HEK293 (cell line): ENCODE data around the gene KCNJ14.

Source experiments
- CTCF ChIP-seq: fragments of 450-650 bp; formaldehyde crosslinking; IDR thresholded peaks from 2 replicates; pipeline ENCODE4 v1.5.1; 2016; ENCODE audit warnings: missing biosample characterization, missing genetic modification characterization
- FEZF1 ChIP-seq: fragments of 450-650 bp; formaldehyde crosslinking; IDR thresholded peaks from 2 replicates; pipeline ENCODE4 v1.5.1; 2016; ENCODE audit warnings: missing biosample characterization, missing genetic modification characterization
- HIC1 ChIP-seq: fragments of 450-650 bp; formaldehyde crosslinking; IDR thresholded peaks from 2 replicates; pipeline ENCODE4 v1.5.1; 2016; ENCODE audit warnings: missing biosample characterization, missing genetic modification characterization
- MZF1 ChIP-seq: fragments of 450-650 bp; formaldehyde crosslinking; IDR thresholded peaks from 2 replicates; pipeline ENCODE4 v1.5.1; 2017; ENCODE audit warnings: missing biosample characterization, missing genetic modification characterization, borderline replicate concordance
- OVOL3 ChIP-seq: fragments of 450-650 bp; formaldehyde crosslinking; IDR thresholded peaks from 2 replicates; pipeline ENCODE4 v1.5.1; 2016; ENCODE audit warnings: missing biosample characterization, missing genetic modification characterization
- PRDM10 ChIP-seq: fragments of 450-650 bp; formaldehyde crosslinking; IDR thresholded peaks from 2 replicates; pipeline ENCODE4 v1.5.1; 2016; ENCODE audit warnings: missing biosample characterization, missing genetic modification characterization
- TRIM28 ChIP-seq: IDR thresholded peaks from 2 replicates; pipeline ENCODE4 v1.6.1; 2011; ENCODE audit warnings: low read length, control low read depth, borderline replicate concordance
- ZBTB10 ChIP-seq: fragments of 450-650 bp; formaldehyde crosslinking; IDR thresholded peaks from 2 replicates; pipeline ENCODE4 v1.5.1; 2016; ENCODE audit warnings: missing biosample characterization, missing genetic modification characterization
- ZNF132 ChIP-seq: fragments of 450-650 bp; formaldehyde crosslinking; IDR thresholded peaks from 2 replicates; pipeline ENCODE4 v1.5.1; 2017; ENCODE audit warnings: missing biosample characterization, missing genetic modification characterization, borderline replicate concordance
- ZNF155 ChIP-seq: fragments of 450-650 bp; formaldehyde crosslinking; IDR thresholded peaks from 2 replicates; pipeline ENCODE4 v1.5.1; 2016; ENCODE audit warnings: missing biosample characterization, missing genetic modification characterization
- ZNF157 ChIP-seq: fragments of 450-650 bp; formaldehyde crosslinking; IDR thresholded peaks from 2 replicates; pipeline ENCODE4 v1.5.1; 2016; ENCODE audit warnings: missing biosample characterization, missing genetic modification characterization
- ZNF18 ChIP-seq: fragments of 450-650 bp; formaldehyde crosslinking; IDR thresholded peaks from 2 replicates; pipeline ENCODE4 v1.5.1; 2016; ENCODE audit warnings: missing biosample characterization, missing genetic modification characterization
- ZNF202 ChIP-seq: fragments of 450-650 bp; formaldehyde crosslinking; IDR thresholded peaks from 2 replicates; pipeline ENCODE4 v1.5.1; 2016; ENCODE audit warnings: missing biosample characterization, missing genetic modification characterization, borderline replicate concordance
- ZNF239 ChIP-seq: fragments of 450-650 bp; formaldehyde crosslinking; IDR thresholded peaks from 2 replicates; pipeline ENCODE4 v1.5.1; 2016; ENCODE audit warnings: missing biosample characterization, missing genetic modification characterization
- ZNF280C ChIP-seq: fragments of 450-650 bp; formaldehyde crosslinking; IDR thresholded peaks from 2 replicates; pipeline ENCODE4 v1.5.1; 2016; ENCODE audit warnings: missing biosample characterization, missing genetic modification characterization
- ZNF423 ChIP-seq: fragments of 450-650 bp; formaldehyde crosslinking; IDR thresholded peaks from 2 replicates; pipeline ENCODE4 v1.5.1; 2016; ENCODE audit warnings: missing biosample characterization, missing genetic modification characterization
- ZNF544 ChIP-seq: fragments of 450-650 bp; formaldehyde crosslinking; IDR thresholded peaks from 2 replicates; pipeline ENCODE4 v1.5.0; 2017; ENCODE audit warnings: missing biosample characterization, missing genetic modification characterization
- ZNF629 ChIP-seq: fragments of 450-650 bp; formaldehyde crosslinking; IDR thresholded peaks from 2 replicates; pipeline ENCODE4 v1.5.1; 2017; ENCODE audit warnings: missing biosample characterization, missing genetic modification characterization
- ZNF664 ChIP-seq: fragments of 450-650 bp; formaldehyde crosslinking; IDR thresholded peaks from 2 replicates; pipeline ENCODE4 v1.5.1; 2016; ENCODE audit warnings: missing biosample characterization, missing genetic modification characterization
- ZNF704 ChIP-seq: fragments of 450-650 bp; formaldehyde crosslinking; IDR thresholded peaks from 2 replicates; pipeline ENCODE4 v1.5.1; 2016; ENCODE audit warnings: missing biosample characterization, missing genetic modification characterization
- ZNF777 ChIP-seq: fragments of 450-650 bp; formaldehyde crosslinking; IDR thresholded peaks from 2 replicates; pipeline ENCODE4 v1.5.1; 2017; ENCODE audit warnings: missing biosample characterization, missing genetic modification characterization, borderline replicate concordance
- ZNF791 ChIP-seq: fragments of 450-650 bp; formaldehyde crosslinking; IDR thresholded peaks from 2 replicates; pipeline ENCODE4 v1.5.1; 2016; ENCODE audit warnings: missing biosample characterization, missing genetic modification characterization
- ZNF843 ChIP-seq: fragments of 450-650 bp; formaldehyde crosslinking; IDR thresholded peaks from 2 replicates; pipeline ENCODE4 v1.5.1; 2016; ENCODE audit warnings: missing biosample characterization, missing genetic modification characterization

Gene KCNJ14

GRCh38 chr19:48513289-48514122 lies 58.1 kb downstream of the KCNJ14 start (continued):
- peak; percentile 33; the same call in 1 of the 2 replicates for TF ChIP-seq PRDM10 (tag by site-specific recombination)
- TF ChIP-seq ZNF544 (tag by site-specific recombination), result no peak
- TF ChIP-seq MZF1 (tag by site-specific recombination), result 0 out of 2 replicates have a peak, but pooled peaks have one; percentile 30
- TF ChIP-seq ZNF239 (tag by site-specific recombination), result 0 out of 2 replicates have a peak, but pooled peaks have one; percentile 26
- no peak for TF ChIP-seq ZNF157
- peak; percentile 58; the same call in 1 of the 2 replicates for TF ChIP-seq ZNF777 (tag by site-specific recombination)
- no peak for TF ChIP-seq ZNF155
- TF ChIP-seq ZNF791 (tag by site-specific recombination), result no peak
- TF ChIP-seq CTCF, result peak; percentile 22; the same call in 1 of the 2 replicates
- no peak for TF ChIP-seq ZNF280C (tag by site-specific recombination)
- peak; percentile 85 for TF ChIP-seq HIC1 (tag by site-specific recombination)
- TF ChIP-seq OVOL3 (tag by site-specific recombination), result peak; percentile 36; the same call in 1 of the 2 replicates
- TF ChIP-seq ZNF202 (tag by site-specific recombination), result no peak
- TF ChIP-seq ZNF664 (tag by site-specific recombination), result no peak
- TF ChIP-seq ZNF629 (tag by site-specific recombination), result peak; percentile 44; the same call in 1 of the 2 replicates
- TF ChIP-seq TRIM28, result no peak
- peak; percentile 86 for TF ChIP-seq ZBTB10
- 0 out of 2 replicates have a peak, but pooled peaks have one; percentile 25 for TF ChIP-seq ZNF843 (tag by site-specific recombination)
- peak; percentile 71; the same call in 1 of the 2 replicates for TF ChIP-seq ZNF18 (tag by site-specific recombination)
- TF ChIP-seq ZNF132 (tag by site-specific recombination), result no peak
- TF ChIP-seq FEZF1 (tag by site-specific recombination), result no peak
- no peak for TF ChIP-seq ZNF704
- peak; percentile 78 for TF ChIP-seq ZNF423 (tag by site-specific recombination)
